Body of pancreas (tissue), 4 donors: ENCODE results near the gene HTATSF1.

Experiments
- POLR2A ChIP-seq, 3 donors: fragments of 450-650 bp; IDR thresholded peaks; one replicate each; pipeline ENCODE4 v1.6.1; 2016; ENCODE audit warnings: antibody characterized with exemption in 3 of 3, mild to moderate bottlenecking in 2 of 3
- TF ChIP-seq, protein P1 (sequence below), 7 experiments: fragments of 450-650 bp in 4 of 7; fragments of 200-600 bp in 3 of 7; sonication (generic) in 3 of 7; IDR thresholded peaks; one replicate each; pipeline ENCODE4 v1.5.1; 2016 to 2019; ENCODE audit warnings: antibody characterized with exemption in 7 of 7

DNA sequence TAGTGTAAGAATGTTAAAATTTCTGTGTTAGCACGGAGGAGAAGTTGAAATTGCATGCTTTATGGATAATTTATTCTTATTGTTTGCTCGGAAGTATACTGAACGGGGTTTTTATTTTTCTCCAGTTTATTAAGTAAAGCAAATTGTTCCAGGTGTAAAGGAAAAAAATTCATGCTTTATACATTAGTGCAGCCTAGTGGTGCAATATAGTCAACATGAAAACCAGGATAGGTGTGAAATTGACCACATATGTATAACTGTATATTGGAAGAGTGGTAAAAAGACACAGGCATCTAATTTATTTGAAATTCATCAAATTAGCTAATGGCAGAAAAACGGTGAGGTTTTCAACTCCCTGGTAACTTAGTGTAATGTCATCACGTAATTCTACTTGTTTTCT lies 8.7 kb upstream of the HTATSF1 start:
- TF ChIP-seq, protein P1, sequence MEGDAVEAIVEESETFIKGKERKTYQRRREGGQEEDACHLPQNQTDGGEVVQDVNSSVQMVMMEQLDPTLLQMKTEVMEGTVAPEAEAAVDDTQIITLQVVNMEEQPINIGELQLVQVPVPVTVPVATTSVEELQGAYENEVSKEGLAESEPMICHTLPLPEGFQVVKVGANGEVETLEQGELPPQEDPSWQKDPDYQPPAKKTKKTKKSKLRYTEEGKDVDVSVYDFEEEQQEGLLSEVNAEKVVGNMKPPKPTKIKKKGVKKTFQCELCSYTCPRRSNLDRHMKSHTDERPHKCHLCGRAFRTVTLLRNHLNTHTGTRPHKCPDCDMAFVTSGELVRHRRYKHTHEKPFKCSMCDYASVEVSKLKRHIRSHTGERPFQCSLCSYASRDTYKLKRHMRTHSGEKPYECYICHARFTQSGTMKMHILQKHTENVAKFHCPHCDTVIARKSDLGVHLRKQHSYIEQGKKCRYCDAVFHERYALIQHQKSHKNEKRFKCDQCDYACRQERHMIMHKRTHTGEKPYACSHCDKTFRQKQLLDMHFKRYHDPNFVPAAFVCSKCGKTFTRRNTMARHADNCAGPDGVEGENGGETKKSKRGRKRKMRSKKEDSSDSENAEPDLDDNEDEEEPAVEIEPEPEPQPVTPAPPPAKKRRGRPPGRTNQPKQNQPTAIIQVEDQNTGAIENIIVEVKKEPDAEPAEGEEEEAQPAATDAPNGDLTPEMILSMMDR (IDR thresholded peaks at IDR 0.05): peak in 1 of 7 experiments; percentile 12
- no peak for TF ChIP-seq POLR2A (IDR thresholded peaks at IDR 0.05)
